Measurements from ENCODE around the gene CELA3A. TPM values are rescaled to one million over a fixed set of nuclear protein-coding genes. Genes with fewer than 3 reads are reported as not detected.
"Not testable (repeated sequence)": the region's sequence is repeated elsewhere in the genome, so short reads cannot be mapped to it uniquely, and the experiment has no call there.

CELA3A gene
- total RNA-seq, 3 donors from 2014 or later = not detected

DNA sequence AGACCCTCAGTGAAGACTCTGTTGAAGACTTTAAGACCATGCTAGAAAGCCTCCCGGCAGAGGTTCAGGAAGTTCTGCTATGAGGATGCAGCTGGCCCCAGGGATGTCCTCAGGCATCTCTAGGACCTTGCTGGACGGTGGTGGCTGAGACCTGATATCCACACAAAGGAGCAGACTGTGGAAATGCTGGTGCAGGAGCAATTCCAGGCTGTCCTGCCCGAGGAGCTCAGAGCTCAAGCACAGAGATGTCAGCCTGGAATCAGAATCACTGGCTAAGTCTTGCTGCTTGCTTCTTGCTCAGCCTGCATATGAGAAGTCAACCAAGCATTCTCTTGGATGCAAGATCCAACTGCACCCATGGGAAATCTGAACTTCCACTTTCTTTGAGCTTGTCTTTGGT lies 29.0 kb downstream of the CELA3A start:
- Histone ChIP-seq H3K9me3 (no peaks in the 10 kb centered on the region), H3K4me3 (no peak overlapping the region), H3K36me3 (no peaks in the 10 kb centered on the region), H3K4me1 (no peaks in the 10 kb centered on the region), H3K27me3 (no peaks in the 10 kb centered on the region), H3K27ac (peak overlapping the region in 1 of 2 donors; percentile 19)
- intact Hi-C loops (cut with DNase I; ENCODE audit: low total_unique reads) = no loop called here
- no peak for DNase-seq (ENCODE audit: low spot score in 2 of 2)
- TF ChIP-seq POLR2A (IDR thresholded peaks at IDR 0.05) (no peak), POLR2AphosphoS5 (IDR thresholded peaks at IDR 0.05) (no peak)
- TF ChIP-seq, protein P1, sequence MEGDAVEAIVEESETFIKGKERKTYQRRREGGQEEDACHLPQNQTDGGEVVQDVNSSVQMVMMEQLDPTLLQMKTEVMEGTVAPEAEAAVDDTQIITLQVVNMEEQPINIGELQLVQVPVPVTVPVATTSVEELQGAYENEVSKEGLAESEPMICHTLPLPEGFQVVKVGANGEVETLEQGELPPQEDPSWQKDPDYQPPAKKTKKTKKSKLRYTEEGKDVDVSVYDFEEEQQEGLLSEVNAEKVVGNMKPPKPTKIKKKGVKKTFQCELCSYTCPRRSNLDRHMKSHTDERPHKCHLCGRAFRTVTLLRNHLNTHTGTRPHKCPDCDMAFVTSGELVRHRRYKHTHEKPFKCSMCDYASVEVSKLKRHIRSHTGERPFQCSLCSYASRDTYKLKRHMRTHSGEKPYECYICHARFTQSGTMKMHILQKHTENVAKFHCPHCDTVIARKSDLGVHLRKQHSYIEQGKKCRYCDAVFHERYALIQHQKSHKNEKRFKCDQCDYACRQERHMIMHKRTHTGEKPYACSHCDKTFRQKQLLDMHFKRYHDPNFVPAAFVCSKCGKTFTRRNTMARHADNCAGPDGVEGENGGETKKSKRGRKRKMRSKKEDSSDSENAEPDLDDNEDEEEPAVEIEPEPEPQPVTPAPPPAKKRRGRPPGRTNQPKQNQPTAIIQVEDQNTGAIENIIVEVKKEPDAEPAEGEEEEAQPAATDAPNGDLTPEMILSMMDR (IDR thresholded peaks at IDR 0.05) = no peak

DNA sequence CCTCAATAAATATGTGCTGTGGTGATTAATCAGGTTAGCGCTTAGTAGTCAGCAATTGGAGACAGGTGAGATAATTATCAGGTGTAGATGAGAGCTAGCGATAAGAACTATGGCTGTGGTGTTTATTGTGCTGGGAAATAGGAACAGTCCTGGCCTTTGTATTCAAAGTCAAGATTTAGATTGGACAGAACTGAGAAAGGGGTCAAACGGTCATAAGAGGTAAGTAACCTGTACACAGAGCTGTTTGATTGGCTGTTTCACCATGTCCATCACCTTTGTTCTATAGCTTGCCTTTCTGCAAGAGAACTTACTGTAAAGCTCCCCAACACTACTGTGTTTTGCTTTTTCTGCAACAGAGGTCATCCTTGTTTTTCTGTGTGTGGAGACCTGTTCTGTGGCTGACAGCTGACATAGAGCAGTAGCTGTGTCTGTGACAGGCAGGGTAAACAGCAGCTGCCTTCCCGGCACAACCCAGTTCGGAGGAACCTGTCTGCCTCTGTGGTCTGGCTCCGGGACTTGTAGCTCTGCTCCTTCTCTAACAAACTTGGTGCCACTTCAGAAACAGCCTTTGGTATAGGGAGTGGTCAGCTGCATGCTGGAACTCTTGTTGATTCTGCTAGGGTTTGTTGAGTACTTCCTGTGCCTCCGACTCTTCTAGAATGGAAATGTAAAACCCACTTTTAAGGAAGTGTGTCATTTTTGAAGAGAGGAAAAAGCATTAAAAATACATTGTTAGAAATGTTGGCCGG lies 29.9 kb downstream of the CELA3A start:
- intact Hi-C loops (cut with DNase I; ENCODE audit: low total_unique reads) = no loop called here

DNA sequence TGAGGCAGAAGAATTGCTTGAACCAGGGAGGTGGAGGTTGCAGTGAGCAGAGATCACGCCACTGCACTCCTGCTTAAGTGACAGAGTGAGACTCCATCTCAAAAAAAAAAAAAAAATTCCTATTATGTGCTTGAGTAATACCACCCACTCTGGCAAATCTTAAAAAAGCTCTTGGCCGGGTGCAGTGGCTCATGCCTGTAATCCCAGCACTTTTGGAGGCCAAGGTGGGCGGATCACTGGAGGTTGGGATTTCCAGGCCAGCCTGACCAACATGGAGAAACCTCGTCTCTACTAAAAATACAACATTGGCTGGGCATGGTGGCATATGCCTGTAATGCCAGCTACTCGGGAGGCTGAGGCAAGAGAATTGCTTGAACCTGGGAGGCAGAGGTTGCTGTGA lies 33.4 kb downstream of the CELA3A start:
- H3K9me3 ChIP-seq; H3K27ac ChIP-seq; H3K4me3 ChIP-seq; DNase-seq (ENCODE audit: low spot score in 2 of 2); intact Hi-C loops (cut with DNase I; ENCODE audit: low total_unique reads); H3K36me3 ChIP-seq; H3K4me1 ChIP-seq; H3K27me3 ChIP-seq: not testable (repeated sequence)

More for the DNA sequence above, 29.9 kb downstream of the CELA3A start:
- Histone ChIP-seq H3K27ac (peak overlapping the region; percentile 72 to 78), H3K36me3 (no peaks in the 10 kb centered on the region), H3K27me3 (no peaks in the 10 kb centered on the region), H3K4me3 (no peak overlapping the region), H3K4me1 (no peaks in the 10 kb centered on the region), H3K9me3 (no peaks in the 10 kb centered on the region)
- TF ChIP-seq POLR2A (IDR thresholded peaks at IDR 0.05) = no peak
- TF ChIP-seq, protein P1 (IDR thresholded peaks at IDR 0.05) = no peak
- peak; percentile 68 to 74 for DNase-seq (ENCODE audit: low spot score in 2 of 2)

DNA sequence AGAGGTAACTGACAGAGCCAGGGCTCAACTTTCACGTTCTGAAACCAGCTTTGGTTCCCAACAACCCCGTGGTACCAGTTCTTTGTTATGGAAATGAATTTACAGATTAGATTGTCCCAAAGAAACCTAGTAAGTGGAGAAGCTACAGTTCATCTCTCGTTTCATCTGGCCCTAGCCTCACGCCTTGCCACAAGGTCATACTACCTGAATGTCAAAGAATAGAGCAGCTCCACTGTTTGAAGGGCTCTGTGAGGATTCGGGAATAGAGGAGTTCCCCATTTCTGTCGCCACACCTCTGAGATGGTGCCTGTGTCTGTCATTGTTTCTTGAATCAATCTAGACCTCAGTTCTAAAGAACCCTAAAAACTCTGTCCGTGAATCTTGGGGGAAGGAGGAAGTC lies 36.1 kb downstream of the CELA3A start:
- Histone ChIP-seq H3K4me3 (no peak overlapping the region), H3K27me3 (no peaks in the 10 kb centered on the region), H3K9me3 (no peaks in the 10 kb centered on the region), H3K4me1 (peaks cover 0 to 7% of the 10 kb centered on the region in 2 donors), H3K36me3 (no peaks in the 10 kb centered on the region), H3K27ac (no peak overlapping the region)
- no peak for TF ChIP-seq POLR2A (IDR thresholded peaks at IDR 0.05)
- TF ChIP-seq POLR2AphosphoS5 (IDR thresholded peaks at IDR 0.05) = no peak
- TF ChIP-seq, protein P1 (IDR thresholded peaks at IDR 0.05) = no peak
- no peak for DNase-seq (ENCODE audit: low spot score in 2 of 2)
- intact Hi-C loops (cut with DNase I; ENCODE audit: low total_unique reads) = no loop called here

DNA sequence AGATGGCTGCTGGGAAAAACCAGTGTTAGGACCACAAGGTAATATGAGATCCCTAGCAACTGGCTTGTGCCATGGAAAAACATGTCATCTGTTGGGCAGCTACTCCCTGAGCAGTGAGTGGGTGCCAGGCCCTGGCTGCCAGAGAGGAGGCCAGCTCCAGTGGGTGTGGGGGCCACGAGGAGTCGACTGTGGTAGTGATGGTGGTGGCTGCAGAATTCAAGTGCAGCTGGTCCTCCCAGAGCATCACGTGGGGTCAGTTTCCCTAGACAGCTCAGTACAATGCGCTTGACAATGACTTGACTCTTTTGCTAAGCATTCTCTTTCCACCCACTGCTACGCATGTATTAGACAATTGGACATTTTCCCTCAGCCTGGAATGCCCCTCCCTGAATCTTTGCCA lies 36.6 kb downstream of the CELA3A start:
- Histone ChIP-seq H3K27me3 (no peaks in the 10 kb centered on the region), H3K4me3 (no peak overlapping the region), H3K9me3 (no peaks in the 10 kb centered on the region), H3K4me1 (peaks cover 0 to 7% of the 10 kb centered on the region in 2 donors), H3K27ac (no peak overlapping the region), H3K36me3 (no peaks in the 10 kb centered on the region)
- TF ChIP-seq, protein P1 (IDR thresholded peaks at IDR 0.05) = no peak
- TF ChIP-seq POLR2AphosphoS5 (IDR thresholded peaks at IDR 0.05) (no peak), POLR2A (IDR thresholded peaks at IDR 0.05) (no peak)
- no peak for DNase-seq (ENCODE audit: low spot score in 2 of 2)
- intact Hi-C loops (cut with DNase I; ENCODE audit: low total_unique reads) = no loop called here

Data from breast epithelium (tissue), 4 donors.